AG09319 (cell line): ENCODE measurements around the gene GYS1.
A peak's percentile ranks its signal among the peaks of the same experiment; 100 is the strongest.

Source experiments
- DNase-seq: peaks from one replicate; pipeline ENCODE4 v3.0.0-alpha.2; 2010; ENCODE audit warnings: low read depth; ENCODE audit errors: extremely low read depth
- CTCF ChIP-seq: IDR thresholded peaks from 2 replicates; pipeline ENCODE4 v1.5.1; 2011; ENCODE audit warnings: low read depth, mild to moderate bottlenecking, inconsistent platforms, low read length, moderate library complexity

Gene GYS1

GRCh38 chr19:48969276-48970138 lies 23.6 kb downstream of the GYS1 start:
- TF ChIP-seq CTCF = no peak
- DNase-seq = no peak

- no peak for TF ChIP-seq CTCF
- no peak for DNase-seq
Observed at GRCh38 chr19:48968813-48969218, 24.3 kb downstream of the GYS1 start.

- no peak for DNase-seq
- TF ChIP-seq CTCF = no peak
Observed at GRCh38 chr19:48968179-48968661, 24.9 kb downstream of the GYS1 start.

- no peak for TF ChIP-seq CTCF
- peak; percentile 56 for DNase-seq
Observed at GRCh38 chr19:48967346-48968178, 25.5 kb downstream of the GYS1 start.

GRCh38 chr19:48966541-48967345 lies 26.4 kb downstream of the GYS1 start:
- no peak for TF ChIP-seq CTCF
- no peak for DNase-seq

- TF ChIP-seq CTCF = no peak
- DNase-seq = no peak
Observed at GRCh38 chr19:48965806-48966540, 27.1 kb downstream of the GYS1 start.
